Measurements from ENCODE around the gene PRR11.
"Not testable (repeated sequence)": the region's sequence is repeated elsewhere in the genome, so short reads cannot be mapped to it uniquely, and the experiment has no call there.

The PRR11 gene

GRCh38 chr17:59220328-59221158 lies 65.0 kb downstream of the PRR11 start, which contains the start of gene GDPD1:
Gene GDPD1, plus strand, starts transcription at chr17:59220511. Its CDS starts 99 bp downstream, at chr17:59220610.
- DNase-seq (ENCODE audit: low read depth): peak; percentile 97

GRCh38 chr17:59221159-59221847 lies 65.8 kb downstream of the PRR11 start:
- DNase-seq (ENCODE audit: low read depth): no peak

DNA sequence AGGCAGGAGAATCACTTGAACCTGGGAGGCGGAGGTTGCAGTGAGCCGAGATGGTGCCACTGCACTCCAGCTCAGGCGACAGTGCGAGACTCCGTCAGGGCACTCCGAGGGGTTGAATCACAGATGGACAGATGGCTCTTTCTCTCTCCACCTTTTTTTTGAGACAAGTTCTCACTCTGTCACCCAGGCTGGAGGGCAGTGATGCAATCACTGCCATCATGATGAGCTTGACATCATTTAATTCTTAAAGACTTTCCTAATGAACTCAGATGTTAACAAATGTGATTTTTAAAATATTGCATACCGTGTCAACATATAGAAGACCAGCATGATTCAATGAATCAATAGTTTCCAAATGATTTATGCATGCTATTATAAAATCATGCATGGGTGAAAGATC lies 68.3 kb downstream of the PRR11 start:
- DNase-seq (ENCODE audit: low read depth): no peak

- DNase-seq (ENCODE audit: low read depth): not testable (repeated sequence)
These were observed 73.0 kb downstream of the PRR11 start for GRCh38 chr17:59228588-59228987.

GRCh38 chr17:59230764-59231163 lies 75.2 kb downstream of the PRR11 start:
- DNase-seq (ENCODE audit: low read depth): no peak

DNA sequence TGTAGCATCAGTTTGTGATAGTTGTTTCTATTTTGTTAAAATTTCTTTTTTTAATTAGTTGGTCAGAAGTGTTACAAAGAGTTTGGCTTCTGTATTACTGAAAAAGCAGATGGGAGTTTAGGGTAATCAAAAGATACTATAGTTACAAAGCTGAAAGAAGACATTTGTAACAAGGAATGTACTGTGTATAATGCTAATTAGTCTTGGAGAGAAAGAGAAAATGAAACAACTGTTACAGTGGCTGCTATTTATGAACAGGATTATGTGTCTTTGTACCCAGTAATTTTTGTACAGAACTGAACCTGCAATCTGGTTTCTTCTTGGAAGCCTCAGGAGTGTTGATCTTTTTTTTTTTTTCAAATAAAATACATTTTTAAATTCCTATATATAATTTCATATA lies 79.1 kb downstream of the PRR11 start:
- DNase-seq (ENCODE audit: low read depth): no peak

- no peak for DNase-seq (ENCODE audit: low read depth)
These were observed 83.4 kb downstream of the PRR11 start for GRCh38 chr17:59238906-59239305.

- DNase-seq (ENCODE audit: low read depth): no peak
These were observed 88.5 kb downstream of the PRR11 start for GRCh38 chr17:59244081-59244480.
